ENCODE data around the gene GHR. TPM values are rescaled to one million over a fixed set of nuclear protein-coding genes. Genes with fewer than 3 reads are reported as not detected.

The GHR gene
- total and polyA plus RNA-seq, 7 donors: 0.46 to 22.8 (median 9.1) TPM

GRCh38 chr5:42454216-42454995 lies 31.2 kb downstream of the GHR start:
- TF ChIP-seq POLR2A (IDR thresholded peaks at IDR 0.05): no peak
- 72 to 89% methylated on average over 5 of the region's 5 CpGs for WGBS, 2 donors

GRCh38 chr5:42461033-42461432 lies 37.8 kb downstream of the GHR start:
- H3K4me3 ChIP-seq: no peak overlapping the region
- H3K9me3 ChIP-seq: no peaks in the 10 kb centered on the region
- no peaks in the 10 kb centered on the region for H3K36me3 ChIP-seq
- 43 to 63% methylated on average over 1 of the region's 1 CpG for WGBS, 2 donors
- H3K27ac ChIP-seq: no peak overlapping the region
- H3K4me1 ChIP-seq: peaks cover 0 to 9% (median 0%) of the 10 kb centered on the region in 4 donors
- TF ChIP-seq POLR2A (IDR thresholded peaks at IDR 0.05) (no peak), EP300 (IDR thresholded peaks at IDR 0.05) (no peak), CTCF (IDR thresholded peaks at IDR 0.05) (no peak), POLR2AphosphoS5 (IDR thresholded peaks at IDR 0.05) (no peak)
- H3K27me3 ChIP-seq: no peaks in the 10 kb centered on the region
- intact Hi-C loops (cut with DNase I): no loop called here
- DNase-seq: no peak

More at GRCh38 chr5:42454216-42454995, 31.2 kb downstream of the GHR start:
- H3K27ac ChIP-seq: no peak overlapping the region
- no peaks in the 10 kb centered on the region for H3K27me3 ChIP-seq
- no peaks in the 10 kb centered on the region for H3K9me3 ChIP-seq
- DNase-seq: no peak
- intact Hi-C loops (cut with DNase I): no loop called here
- no peak overlapping the region for H3K4me3 ChIP-seq
- no peaks in the 10 kb centered on the region for H3K36me3 ChIP-seq
- H3K4me1 ChIP-seq: peaks cover 0 to 10% (median 8%) of the 10 kb centered on the region in 4 donors

- intact Hi-C loops (cut with DNase I): no loop called here
- no peaks in the 10 kb centered on the region for H3K36me3 ChIP-seq
- 84 to 85% methylated on average over 1 of the region's 1 CpG for WGBS, 2 donors
- no peaks in the 10 kb centered on the region for H3K27me3 ChIP-seq
- H3K4me3 ChIP-seq: no peak overlapping the region
- H3K9me3 ChIP-seq: no peaks in the 10 kb centered on the region
- no peak overlapping the region for H3K27ac ChIP-seq
- TF ChIP-seq EP300 (IDR thresholded peaks at IDR 0.05) (no peak), POLR2AphosphoS5 (IDR thresholded peaks at IDR 0.05) (no peak), CTCF (IDR thresholded peaks at IDR 0.05) (no peak), POLR2A (IDR thresholded peaks at IDR 0.05) (no peak)
- no peak for DNase-seq
- peaks cover 0 to 9% (median 0%) of the 10 kb centered on the region in 4 donors for H3K4me1 ChIP-seq
Measured at GRCh38 chr5:42461507-42461906, 38.3 kb downstream of the GHR start.

- intact Hi-C loops (cut with DNase I): no loop called here
- H3K4me1 ChIP-seq: peaks cover 0 to 9% (median 0%) of the 10 kb centered on the region in 4 donors
- H3K27ac ChIP-seq: no peak overlapping the region
- no peaks in the 10 kb centered on the region for H3K27me3 ChIP-seq
- no peak overlapping the region for H3K4me3 ChIP-seq
- 70 to 92% methylated on average over 2 of the region's 2 CpGs for WGBS, 2 donors
- no peaks in the 10 kb centered on the region for H3K9me3 ChIP-seq
- H3K36me3 ChIP-seq: no peaks in the 10 kb centered on the region
- TF ChIP-seq POLR2AphosphoS5 (IDR thresholded peaks at IDR 0.05) (no peak), CTCF (IDR thresholded peaks at IDR 0.05) (no peak), EP300 (IDR thresholded peaks at IDR 0.05) (no peak), POLR2A (IDR thresholded peaks at IDR 0.05) (no peak)
- no peak for DNase-seq
Measured at GRCh38 chr5:42462083-42462482, 38.8 kb downstream of the GHR start.

GRCh38 chr5:42467572-42467971 lies 44.3 kb downstream of the GHR start:
- no peaks in the 10 kb centered on the region for H3K9me3 ChIP-seq
- no peaks in the 10 kb centered on the region for H3K36me3 ChIP-seq
- no peak overlapping the region for H3K27ac ChIP-seq
- no peaks in the 10 kb centered on the region for H3K27me3 ChIP-seq
- DNase-seq: no peak
- intact Hi-C loops (cut with DNase I): no loop called here
- TF ChIP-seq EP300 (IDR thresholded peaks at IDR 0.05): no peak
- TF ChIP-seq CTCF (IDR thresholded peaks at IDR 0.05): no peak
- TF ChIP-seq POLR2A (IDR thresholded peaks at IDR 0.05): no peak
- no peak for TF ChIP-seq POLR2AphosphoS5 (IDR thresholded peaks at IDR 0.05)
- no peak overlapping the region for H3K4me3 ChIP-seq
- 89 to 90% methylated on average over 5 of the region's 5 CpGs for WGBS, 2 donors
- H3K4me1 ChIP-seq: peaks cover 0 to 9% (median 1%) of the 10 kb centered on the region in 4 donors
